Thyroid gland (tissue), 4 donors: ENCODE measurements around the gene VPS8. TPM values are rescaled to one million over a fixed set of nuclear protein-coding genes. Genes with fewer than 3 reads are reported as not detected.

Source experiments
- DNase-seq, 2 donors: peaks; one replicate each; pipeline ENCODE4 v3.0.0-alpha.2; 2019
- H3K27ac ChIP-seq, 3 donors: fragments of 200-600 bp; sonication (generic); 1 replicate in 2 of 3; 2 replicates in 1 of 3; pipeline ENCODE4 v1.5.1; 2016 to 2019; ENCODE audit warnings: mild to moderate bottlenecking in 1 of 3, moderate library complexity in 1 of 3
- H3K27me3 ChIP-seq: fragments of 200-600 bp; sonication (generic); one replicate; pipeline ENCODE4 v1.5.1; 2019
- H3K36me3 ChIP-seq, 2 donors: fragments of 200-600 bp; sonication (generic); one replicate each; pipeline ENCODE4 v1.5.1; 2016 to 2019
- H3K4me1 ChIP-seq, 2 donors: fragments of 200-600 bp; sonication (generic); one replicate each; pipeline ENCODE4 v1.5.1; 2017 to 2019
- H3K4me3 ChIP-seq, 3 donors: fragments of 200-600 bp; sonication (generic); replicated peaks in 1 of 3; 1 replicate in 2 of 3; 2 replicates in 1 of 3; pipeline ENCODE4 v1.5.1; 2016; ENCODE audit warnings: mild to moderate bottlenecking in 1 of 3
- H3K9me3 ChIP-seq: fragments of 200-600 bp; sonication (generic); one replicate; pipeline ENCODE4 v1.5.1; 2017
- CTCF ChIP-seq, 6 experiments: fragments of 200-600 bp in 3 of 6; fragments of 450-650 bp in 3 of 6; sonication (generic) in 3 of 6; IDR thresholded peaks; one replicate each; pipeline ENCODE4 v1.5.1; 2016 to 2019; ENCODE audit warnings: antibody characterized with exemption in 6 of 6, mild to moderate bottlenecking in 2 of 6, inconsistent platforms in 1 of 6, moderate library complexity in 1 of 6
- POLR2A ChIP-seq, 2 donors: fragments of 450-650 bp; IDR thresholded peaks; one replicate each; pipeline ENCODE4 v1.6.1; 2017; ENCODE audit warnings: antibody characterized with exemption in 2 of 2, mild to moderate bottlenecking in 2 of 2, moderate library complexity in 1 of 2
- WGBS, 2 donors: methylation state at CpG; one replicate each; pipeline ENCODE4 v1.1.5; 2017; 5-methylcytosine and 5-hydroxymethylcytosine counted together
- intact Hi-C: fragments of 100-400 bp; cut with DNase I; formaldehyde crosslinking; loops from one replicate; pipeline ENCODE4 v1.15.1; 2023
- total RNA-seq, 4 donors: library from RNA; depleted of rRNA; stranded (reverse); fragments of >200 nt; gene quantifications; one replicate each; pipeline ENCODE4 v1.2.3, GENCODE V29; 2016

Gene VPS8
- total RNA-seq, 4 donors from 2014 or later, result 85.6 to 171 (median 103) TPM

- no peaks in the 10 kb centered on the region for H3K9me3 ChIP-seq
- no peak for TF ChIP-seq CTCF (IDR thresholded peaks at IDR 0.05)
- no peak for TF ChIP-seq POLR2A (IDR thresholded peaks at IDR 0.05)
- H3K4me1 ChIP-seq, result no peaks in the 10 kb centered on the region
- WGBS, 2 donors, result 85 to 91% methylated on average over 3 of the region's 3 CpGs
- no peak for DNase-seq
- H3K27ac ChIP-seq, result no peak overlapping the region
- H3K36me3 ChIP-seq, result peaks cover 0 to 35% of the 10 kb centered on the region in 2 donors
- intact Hi-C loops, result no loop called here
- no peak overlapping the region for H3K4me3 ChIP-seq
- no peaks in the 10 kb centered on the region for H3K27me3 ChIP-seq
Observed at GRCh38 chr3:184918750-184919149, 106.8 kb downstream of the VPS8 start.

- H3K27ac ChIP-seq, result no peak overlapping the region
- WGBS, 2 donors, result 98 to 99% methylated on average over 2 of the region's 2 CpGs
- no peaks in the 10 kb centered on the region for H3K27me3 ChIP-seq
- TF ChIP-seq POLR2A (IDR thresholded peaks at IDR 0.05), result no peak
- TF ChIP-seq CTCF (IDR thresholded peaks at IDR 0.05), result no peak
- peaks cover 0 to 36% of the 10 kb centered on the region in 2 donors for H3K36me3 ChIP-seq
- H3K9me3 ChIP-seq, result no peaks in the 10 kb centered on the region
- no peaks in the 10 kb centered on the region for H3K4me1 ChIP-seq
- H3K4me3 ChIP-seq, result no peak overlapping the region
- intact Hi-C loops, result no loop called here
- DNase-seq, result no peak
Observed at GRCh38 chr3:184919651-184920050, 107.7 kb downstream of the VPS8 start.

GRCh38 chr3:184924547-184924946, 112.6 kb downstream of the VPS8 start:
- Histone ChIP-seq H3K4me1 (no peaks in the 10 kb centered on the region), H3K36me3 (peaks cover 10 to 34% of the 10 kb centered on the region in 2 donors), H3K27ac (no peak overlapping the region), H3K9me3 (no peaks in the 10 kb centered on the region), H3K4me3 (no peak overlapping the region), H3K27me3 (no peaks in the 10 kb centered on the region)
- WGBS, 2 donors, result 95 to 96% methylated on average over 7 of the region's 7 CpGs
- DNase-seq, result no peak
- intact Hi-C loops, result no loop called here
- TF ChIP-seq POLR2A (IDR thresholded peaks at IDR 0.05) (no peak), CTCF (IDR thresholded peaks at IDR 0.05) (no peak)

GRCh38 chr3:184927796-184928315, 115.9 kb downstream of the VPS8 start:
- Histone ChIP-seq H3K36me3 (peaks cover 13 to 34% of the 10 kb centered on the region in 2 donors), H3K9me3 (no peaks in the 10 kb centered on the region), H3K4me1 (no peaks in the 10 kb centered on the region), H3K4me3 (no peak overlapping the region), H3K27me3 (no peaks in the 10 kb centered on the region), H3K27ac (no peak overlapping the region)
- DNase-seq, result no peak
- TF ChIP-seq CTCF (IDR thresholded peaks at IDR 0.05) (no peak), POLR2A (IDR thresholded peaks at IDR 0.05) (no peak)
- intact Hi-C loops, result no loop called here
- WGBS, 2 donors, result 95 to 97% methylated on average over 6 of the region's 6 CpGs

- Histone ChIP-seq H3K4me1 (no peaks in the 10 kb centered on the region), H3K27me3 (no peaks in the 10 kb centered on the region), H3K4me3 (no peak overlapping the region), H3K9me3 (no peaks in the 10 kb centered on the region), H3K27ac (no peak overlapping the region), H3K36me3 (peaks cover 13 to 22% of the 10 kb centered on the region in 2 donors)
- no peak for TF ChIP-seq CTCF (IDR thresholded peaks at IDR 0.05)
- no peak for TF ChIP-seq POLR2A (IDR thresholded peaks at IDR 0.05)
- intact Hi-C loops, result no loop called here
- no peak for DNase-seq
- 95 to 98% methylated on average over 1 of the region's 1 CpG for WGBS, 2 donors
Observed at GRCh38 chr3:184932777-184933176, 120.8 kb downstream of the VPS8 start.
